ENCODE data around the gene ZNF423. TPM values are rescaled to one million over a fixed set of nuclear protein-coding genes. Genes with fewer than 3 reads are reported as not detected.

The ZNF423 gene
- total RNA-seq, 4 donors from 2014 or later, result 7.0 to 19.7 (median 8.4) TPM

DNA sequence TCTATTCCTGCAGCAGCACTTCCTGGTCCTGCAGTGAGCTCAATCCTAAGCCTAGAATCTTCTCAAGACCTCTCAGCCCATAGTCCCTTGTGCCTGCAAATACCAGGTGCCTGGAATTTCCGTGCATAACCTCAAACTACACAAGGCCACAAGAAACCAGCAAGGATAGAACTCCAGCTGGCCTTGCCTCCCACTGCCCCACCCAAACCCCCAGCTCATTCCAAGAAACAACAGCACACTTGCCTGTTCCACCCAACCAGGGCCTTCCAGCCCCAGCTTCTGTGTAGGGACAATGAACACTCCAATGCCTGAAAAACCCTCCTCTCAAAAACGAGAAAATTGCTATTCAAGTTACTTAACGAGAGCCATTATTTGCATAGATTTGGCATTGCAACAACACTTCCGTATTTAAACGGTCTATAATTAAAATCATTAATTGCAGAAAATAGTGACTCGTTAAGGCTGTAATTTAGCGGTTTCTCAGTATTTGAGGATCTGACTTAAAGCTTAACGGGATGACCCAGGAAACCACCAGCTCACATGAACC, 335.3 kb downstream of the ZNF423 start:
- Histone ChIP-seq H3K27ac (no peak overlapping the region), H3K4me1 (no peaks in the 10 kb centered on the region), H3K4me3 (no peak overlapping the region), H3K27me3 (no peaks in the 10 kb centered on the region), H3K36me3 (peaks cover 0 to 29% of the 10 kb centered on the region in 2 donors), H3K9me3 (no peaks in the 10 kb centered on the region)
- TF ChIP-seq, protein P1, sequence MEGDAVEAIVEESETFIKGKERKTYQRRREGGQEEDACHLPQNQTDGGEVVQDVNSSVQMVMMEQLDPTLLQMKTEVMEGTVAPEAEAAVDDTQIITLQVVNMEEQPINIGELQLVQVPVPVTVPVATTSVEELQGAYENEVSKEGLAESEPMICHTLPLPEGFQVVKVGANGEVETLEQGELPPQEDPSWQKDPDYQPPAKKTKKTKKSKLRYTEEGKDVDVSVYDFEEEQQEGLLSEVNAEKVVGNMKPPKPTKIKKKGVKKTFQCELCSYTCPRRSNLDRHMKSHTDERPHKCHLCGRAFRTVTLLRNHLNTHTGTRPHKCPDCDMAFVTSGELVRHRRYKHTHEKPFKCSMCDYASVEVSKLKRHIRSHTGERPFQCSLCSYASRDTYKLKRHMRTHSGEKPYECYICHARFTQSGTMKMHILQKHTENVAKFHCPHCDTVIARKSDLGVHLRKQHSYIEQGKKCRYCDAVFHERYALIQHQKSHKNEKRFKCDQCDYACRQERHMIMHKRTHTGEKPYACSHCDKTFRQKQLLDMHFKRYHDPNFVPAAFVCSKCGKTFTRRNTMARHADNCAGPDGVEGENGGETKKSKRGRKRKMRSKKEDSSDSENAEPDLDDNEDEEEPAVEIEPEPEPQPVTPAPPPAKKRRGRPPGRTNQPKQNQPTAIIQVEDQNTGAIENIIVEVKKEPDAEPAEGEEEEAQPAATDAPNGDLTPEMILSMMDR (IDR thresholded peaks at IDR 0.05), result no peak
- TF ChIP-seq POLR2AphosphoS5 (IDR thresholded peaks at IDR 0.05) (no peak), EP300 (IDR thresholded peaks at IDR 0.05) (no peak), POLR2A (IDR thresholded peaks at IDR 0.05) (no peak)
- 85 to 96% methylated on average over 4 to 7 of the region's 8 CpGs for WGBS, 2 donors (ENCODE audit: low coverage in 1 of 2)
- no peak for ATAC-seq

DNA sequence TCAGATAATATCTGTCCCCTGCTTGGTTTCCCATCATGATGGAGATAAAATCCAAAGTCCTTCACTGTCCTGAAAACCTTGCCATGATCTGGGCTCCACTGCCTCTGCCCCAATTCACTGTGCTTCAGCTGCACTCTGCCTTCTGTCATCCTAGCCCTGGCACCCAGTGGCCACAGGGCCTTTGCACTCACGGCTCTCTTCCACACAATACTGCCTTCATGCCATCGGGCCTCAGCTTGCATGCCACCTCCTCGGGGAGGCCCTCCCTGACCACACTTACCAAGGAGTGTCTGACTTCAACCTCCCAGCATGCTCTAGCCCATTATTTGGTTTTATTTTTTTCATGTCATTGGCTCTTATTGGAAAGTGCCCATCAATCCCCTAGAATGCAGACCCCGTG, 336.2 kb downstream of the ZNF423 start:
- H3K9me3 ChIP-seq, result no peaks in the 10 kb centered on the region
- WGBS, 2 donors (ENCODE audit: low coverage in 1 of 2), result 87 to 94% methylated on average over 3 to 4 of the region's 4 CpGs
- peaks cover 0 to 29% of the 10 kb centered on the region in 2 donors for H3K36me3 ChIP-seq
- no peaks in the 10 kb centered on the region for H3K4me1 ChIP-seq
- no peaks in the 10 kb centered on the region for H3K27me3 ChIP-seq
- no peak overlapping the region for H3K4me3 ChIP-seq
- TF ChIP-seq POLR2AphosphoS5 (IDR thresholded peaks at IDR 0.05) (no peak), EP300 (IDR thresholded peaks at IDR 0.05) (no peak), POLR2A (IDR thresholded peaks at IDR 0.05) (no peak)
- TF ChIP-seq, protein P1 (IDR thresholded peaks at IDR 0.05), result no peak
- H3K27ac ChIP-seq, result no peak overlapping the region
- ATAC-seq, result no peak

DNA sequence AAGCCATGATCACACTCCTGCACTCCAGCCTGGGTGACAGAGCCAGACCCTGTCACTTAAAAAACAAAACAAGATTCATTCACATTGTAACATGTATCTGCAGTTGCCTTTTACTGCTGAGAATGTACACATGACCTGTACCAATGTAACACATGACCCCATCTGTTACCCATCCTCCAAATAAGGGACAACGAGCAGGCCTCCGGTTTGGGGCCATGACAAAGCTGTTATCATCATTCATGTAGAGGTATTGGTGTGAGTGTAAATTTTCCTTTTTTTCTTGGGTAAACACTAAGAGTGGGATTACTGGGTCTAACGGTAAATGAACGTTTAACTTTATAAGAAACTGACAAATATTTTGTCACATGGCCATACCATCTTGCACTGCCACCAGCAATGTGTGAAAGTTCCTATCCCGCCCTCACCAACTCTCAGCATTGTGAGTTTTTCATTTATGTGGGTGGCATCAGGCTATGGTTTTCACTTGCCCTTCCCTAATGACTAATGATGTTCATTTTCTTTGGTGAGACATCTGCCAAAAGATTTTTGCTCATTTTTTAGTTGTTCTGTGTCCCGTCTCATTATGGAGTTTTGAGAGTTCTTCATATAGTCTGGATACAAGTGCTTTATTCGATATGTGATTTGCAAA, 336.8 kb downstream of the ZNF423 start:
- no peaks in the 10 kb centered on the region for H3K4me1 ChIP-seq
- H3K4me3 ChIP-seq, result no peak overlapping the region
- no peaks in the 10 kb centered on the region for H3K9me3 ChIP-seq
- no peaks in the 10 kb centered on the region for H3K27me3 ChIP-seq
- H3K27ac ChIP-seq, result no peak overlapping the region
- no peak for TF ChIP-seq EP300 (IDR thresholded peaks at IDR 0.05)
- TF ChIP-seq POLR2A (IDR thresholded peaks at IDR 0.05), result no peak
- TF ChIP-seq POLR2AphosphoS5 (IDR thresholded peaks at IDR 0.05), result no peak
- TF ChIP-seq, protein P1 (IDR thresholded peaks at IDR 0.05), result no peak
- WGBS, 2 donors (ENCODE audit: low coverage in 1 of 2), result 80 to 90% methylated on average over 5 to 7 of the region's 7 CpGs
- no peak for ATAC-seq
- peaks cover 0 to 29% of the 10 kb centered on the region in 2 donors for H3K36me3 ChIP-seq

DNA sequence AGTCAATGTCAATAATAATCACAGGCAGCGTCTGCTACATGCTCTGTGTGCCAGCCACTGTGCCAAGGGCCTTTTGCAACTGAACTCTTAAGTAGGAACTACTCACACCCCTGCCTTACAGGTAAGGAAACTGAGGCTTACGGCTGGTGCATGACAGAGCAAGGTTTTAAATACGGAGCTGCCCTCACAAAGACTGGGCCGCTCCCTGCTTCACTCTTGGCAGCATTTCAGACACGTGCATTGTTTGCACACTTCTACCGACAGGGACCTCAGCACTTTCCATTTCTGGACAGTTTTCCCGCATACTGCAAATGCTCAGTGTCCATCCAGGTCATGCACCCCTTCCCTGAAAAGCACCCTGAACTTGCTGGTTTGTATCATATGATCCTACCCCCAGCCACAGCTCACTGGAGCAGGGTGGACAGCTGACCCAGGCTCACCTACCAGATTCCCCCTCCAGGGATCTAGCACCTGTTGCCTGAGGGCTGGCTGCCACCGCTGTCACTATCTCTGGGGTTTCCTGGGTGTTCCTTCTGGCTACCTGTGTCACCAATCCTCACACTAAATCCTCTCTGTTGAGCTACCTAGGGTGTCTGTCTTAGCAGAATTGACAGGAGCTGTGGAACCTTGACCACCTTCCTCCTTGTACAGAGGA, 339.4 kb downstream of the ZNF423 start:
- no peak for ATAC-seq
- H3K9me3 ChIP-seq, result no peaks in the 10 kb centered on the region
- H3K36me3 ChIP-seq, result peaks cover 0 to 7% of the 10 kb centered on the region in 2 donors
- TF ChIP-seq, protein P1 (IDR thresholded peaks at IDR 0.05), result no peak
- TF ChIP-seq POLR2AphosphoS5 (IDR thresholded peaks at IDR 0.05), result no peak
- no peak for TF ChIP-seq POLR2A (IDR thresholded peaks at IDR 0.05)
- TF ChIP-seq EP300 (IDR thresholded peaks at IDR 0.05), result no peak
- 49 to 80% methylated on average over 1 to 3 of the region's 8 CpGs for WGBS, 2 donors (ENCODE audit: low coverage in 1 of 2)
- H3K4me1 ChIP-seq, result no peaks in the 10 kb centered on the region
- H3K27ac ChIP-seq, result no peak overlapping the region
- H3K27me3 ChIP-seq, result no peaks in the 10 kb centered on the region
- no peak overlapping the region for H3K4me3 ChIP-seq
